CD4-positive, alpha-beta T cell (primary cell): ENCODE data around the gene MRPL50. TPM values are rescaled to one million over a fixed set of nuclear protein-coding genes. Genes with fewer than 3 reads are reported as not detected.

Experiments
- ATAC-seq: fragments of 200-7000 bp; cut with Tn5 transposase; one replicate; pipeline ENCODE4 v1.10.0; 2022; ENCODE audit warnings: mild to moderate bottlenecking; ENCODE audit not compliant: poor library complexity
- CTCF ChIA-PET: fragments of 350-600 bp; sonication (Branson Sonifier 250); formaldehyde crosslinking; loops from one replicate; lab custom pipeline; 2021; ENCODE audit warnings: antibody characterized with exemption, inconsistent platforms; lab: Charles Lee
- POLR2A ChIA-PET: fragments of 350-600 bp; sonication (Branson Sonifier 250); formaldehyde crosslinking; loops from one replicate; lab custom pipeline; 2021; ENCODE audit warnings: antibody characterized with exemption, inconsistent platforms; lab: Charles Lee
- DNase-seq, 14 experiments: peaks; one replicate each; pipeline ENCODE4 v3.0.0-alpha.2; 2013 to 2020; ENCODE audit warnings: mixed read lengths in 2 of 14
- H3K27ac ChIP-seq, 2 donors: one replicate each; pipeline versions ENCODE4 v1.5.1 to v1.7.0; 2013; ENCODE audit warnings: low read length in 2 of 2, low read depth in 1 of 2, mild to moderate bottlenecking in 1 of 2
- H3K27me3 ChIP-seq, 2 experiments: 1 replicate in 1 of 2; 2 replicates in 1 of 2; pipeline versions ENCODE4 v1.6.1 to v1.7.0; 2013; ENCODE audit warnings: low read length in 2 of 2, control low read depth in 1 of 2, mild to moderate bottlenecking in 1 of 2, moderate library complexity in 1 of 2; ENCODE audit not compliant: insufficient read depth in 2 of 2, control insufficient read depth in 1 of 2
- H3K36me3 ChIP-seq: one replicate; pipeline ENCODE4 v1.6.1; 2013; ENCODE audit warnings: low read length, control low read depth; ENCODE audit not compliant: insufficient read depth
- H3K4me1 ChIP-seq: one replicate; pipeline ENCODE4 v1.6.1; 2013; ENCODE audit warnings: low read length, control low read depth; ENCODE audit not compliant: insufficient read depth
- H3K4me3 ChIP-seq: one replicate; pipeline ENCODE4 v1.5.1; 2013; ENCODE audit warnings: mild to moderate bottlenecking, low read length, moderate library complexity
- H3K9me3 ChIP-seq, 2 experiments: 1 replicate in 1 of 2; 2 replicates in 1 of 2; pipeline versions ENCODE4 v1.6.1 to v1.7.0; 2013; ENCODE audit warnings: low read length in 2 of 2, mild to moderate bottlenecking in 2 of 2, control low read depth in 1 of 2, moderate library complexity in 1 of 2; ENCODE audit not compliant: control insufficient read depth in 1 of 2, insufficient read depth in 1 of 2
- H3K27ac Mint-ChIP-seq: one replicate; pipeline ENCODE4 v1.8.0; 2020; ENCODE audit warnings: mixed read lengths
- H3K27me3 Mint-ChIP-seq: one replicate; pipeline ENCODE4 v1.8.0; 2021; ENCODE audit warnings: mixed read lengths
- H3K36me3 Mint-ChIP-seq: one replicate; pipeline ENCODE4 v1.8.0; 2021; ENCODE audit warnings: low read depth, mixed read lengths
- H3K4me1 Mint-ChIP-seq: one replicate; pipeline ENCODE4 v1.8.0; 2021; ENCODE audit warnings: low read depth, mixed read lengths
- H3K4me3 Mint-ChIP-seq: one replicate; pipeline ENCODE4 v1.8.0; 2020; ENCODE audit warnings: mild to moderate bottlenecking, mixed read lengths
- H3K9me3 Mint-ChIP-seq: one replicate; pipeline ENCODE4 v1.8.0; 2020; ENCODE audit warnings: mixed read lengths
- intact Hi-C, 2 experiments: fragments of 100-400 bp; cut with DNase I in 1 of 2; cut with micrococcal nuclease in 1 of 2; formaldehyde crosslinking; loops; one replicate each; pipeline versions ENCODE4 v1.15.1 to v1.9.0; 2023 to 2025; cut with DNase I, micrococcal nuclease
- total RNA-seq, 174 experiments: library from RNA in 2 of 174; stranded (reverse) in 2 of 174; gene quantifications; one replicate each; pipeline ENCODE4 v1.2.3 and lab custom pipeline; 2021 to 2026
- TF ChIP-seq, protein P1 (sequence below): fragments of 200-600 bp; IDR thresholded peaks from one replicate; pipeline ENCODE4 v1.8.0; 2022; ENCODE audit warnings: antibody characterized with exemption, mild to moderate bottlenecking

Gene MRPL50
- total RNA-seq, 2 experiments from 2014 or later, result 5.9 to 6.1 TPM

DNA sequence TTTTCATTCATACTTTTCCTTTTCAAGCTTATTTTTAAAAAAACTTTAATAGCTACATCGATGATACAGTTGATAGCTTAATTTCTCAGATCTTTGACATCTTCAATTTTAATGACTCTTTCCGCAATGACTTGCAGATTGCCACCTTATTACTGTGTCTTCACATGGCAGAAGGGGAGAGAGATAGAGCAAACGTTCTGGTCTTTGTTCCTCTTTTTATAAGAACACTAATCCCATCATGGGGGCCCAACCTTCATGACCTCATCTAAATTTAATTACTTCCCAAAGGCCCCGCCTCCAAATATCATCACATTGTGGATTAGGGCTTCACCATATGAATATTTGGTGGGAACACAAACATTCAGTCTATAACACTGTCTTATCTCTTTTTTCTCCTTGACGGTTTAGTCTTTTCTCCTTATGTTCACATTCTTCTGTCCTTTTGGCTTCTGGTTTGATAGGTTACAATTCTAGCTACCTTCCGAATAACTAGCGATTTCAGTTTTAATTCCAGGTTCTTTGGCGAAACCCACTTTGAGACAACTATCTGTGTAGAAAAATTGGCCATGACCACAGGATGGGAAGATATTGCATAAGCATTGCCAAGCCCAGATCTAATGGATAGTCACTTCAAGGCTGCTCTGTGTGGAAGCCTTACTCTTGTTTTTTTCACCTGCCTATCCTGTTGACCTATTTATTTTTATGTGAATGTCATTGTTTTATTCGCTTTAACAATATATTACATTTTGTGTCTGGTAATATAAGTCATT is 5.3 kb upstream of the MRPL50 start:
- H3K27ac ChIP-seq, result no peak overlapping the region
- ATAC-seq (no peak), DNase-seq (no peak)
- intact Hi-C loops, result loop anchor here in 1 of 2 experiments (10.0 kb wide), 2 partner anchors 809 to 1579 kb away; partner anchors contain the start of gene NR4A3
- no peak overlapping the region for H3K4me3 ChIP-seq
- H3K36me3 Mint-ChIP-seq, result peaks cover 90% of the 10 kb centered on the region
- ChIA-PET POLR2A (no interaction called here), CTCF (interaction anchor here (0.6 kb wide), 1 partner anchor 1501 kb away, joined by 3 read pairs; no protein-coding TSS in a partner anchor)
- H3K27me3 ChIP-seq, result no peaks in the 10 kb centered on the region
- TF ChIP-seq, protein P1, sequence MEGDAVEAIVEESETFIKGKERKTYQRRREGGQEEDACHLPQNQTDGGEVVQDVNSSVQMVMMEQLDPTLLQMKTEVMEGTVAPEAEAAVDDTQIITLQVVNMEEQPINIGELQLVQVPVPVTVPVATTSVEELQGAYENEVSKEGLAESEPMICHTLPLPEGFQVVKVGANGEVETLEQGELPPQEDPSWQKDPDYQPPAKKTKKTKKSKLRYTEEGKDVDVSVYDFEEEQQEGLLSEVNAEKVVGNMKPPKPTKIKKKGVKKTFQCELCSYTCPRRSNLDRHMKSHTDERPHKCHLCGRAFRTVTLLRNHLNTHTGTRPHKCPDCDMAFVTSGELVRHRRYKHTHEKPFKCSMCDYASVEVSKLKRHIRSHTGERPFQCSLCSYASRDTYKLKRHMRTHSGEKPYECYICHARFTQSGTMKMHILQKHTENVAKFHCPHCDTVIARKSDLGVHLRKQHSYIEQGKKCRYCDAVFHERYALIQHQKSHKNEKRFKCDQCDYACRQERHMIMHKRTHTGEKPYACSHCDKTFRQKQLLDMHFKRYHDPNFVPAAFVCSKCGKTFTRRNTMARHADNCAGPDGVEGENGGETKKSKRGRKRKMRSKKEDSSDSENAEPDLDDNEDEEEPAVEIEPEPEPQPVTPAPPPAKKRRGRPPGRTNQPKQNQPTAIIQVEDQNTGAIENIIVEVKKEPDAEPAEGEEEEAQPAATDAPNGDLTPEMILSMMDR, result no peak
- no peak overlapping the region for H3K4me3 Mint-ChIP-seq
- H3K27ac Mint-ChIP-seq, result no peak overlapping the region
- peaks cover 19% of the 10 kb centered on the region for H3K4me1 ChIP-seq
- no peaks in the 10 kb centered on the region for H3K27me3 Mint-ChIP-seq
- H3K4me1 Mint-ChIP-seq, result peaks cover 41% of the 10 kb centered on the region
- peaks cover 27% of the 10 kb centered on the region for H3K9me3 Mint-ChIP-seq
- H3K9me3 ChIP-seq, result peaks cover 9 to 35% of the 10 kb centered on the region in 2 experiments
- H3K36me3 ChIP-seq, result peaks cover 78% of the 10 kb centered on the region

DNA sequence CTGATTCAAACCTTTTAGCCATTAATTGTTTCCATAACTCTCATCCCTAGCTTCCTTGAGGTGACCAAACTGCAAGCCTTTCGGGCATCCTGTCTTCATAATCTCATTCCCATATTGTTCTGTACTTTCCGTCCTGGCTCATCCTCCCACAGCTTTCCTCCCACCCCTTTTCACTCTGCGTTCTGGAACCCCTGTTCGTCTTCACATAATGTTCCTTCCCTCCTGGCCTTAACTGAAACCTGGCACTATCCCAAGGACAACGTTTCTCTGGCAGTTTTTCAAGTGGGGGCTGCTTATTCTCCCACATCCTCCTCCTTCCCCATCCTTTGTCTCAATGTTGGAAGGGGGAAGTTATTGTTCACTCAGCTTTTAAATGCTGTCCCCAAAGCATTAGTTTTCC is 1.7 kb upstream of the MRPL50 start:
- Histone ChIP-seq H3K27me3 (no peaks in the 10 kb centered on the region), H3K36me3 (peaks cover 49% of the 10 kb centered on the region), H3K27ac (no peak overlapping the region), H3K4me1 (peaks cover 32% of the 10 kb centered on the region), H3K4me3 (no peak overlapping the region), H3K9me3 (peaks cover 0 to under 1% of the 10 kb centered on the region in 2 experiments)
- no peaks in the 10 kb centered on the region for H3K27me3 Mint-ChIP-seq
- ChIA-PET POLR2A (no interaction called here), CTCF (interaction anchor here (2.2 kb wide), 1 partner anchor 12 kb away, joined by 14 read pairs; no protein-coding TSS in a partner anchor)
- H3K36me3 Mint-ChIP-seq, result peaks cover 89% of the 10 kb centered on the region
- H3K9me3 Mint-ChIP-seq, result peaks cover 7% of the 10 kb centered on the region
- no peak for ATAC-seq
- H3K4me1 Mint-ChIP-seq, result peaks cover 75% of the 10 kb centered on the region
- peak overlapping the region; percentile 99 for H3K27ac Mint-ChIP-seq
- TF ChIP-seq, protein P1, result no peak
- intact Hi-C loops, result loop anchor here in 1 of 2 experiments (10.0 kb wide), 2 partner anchors 805 to 1575 kb away; partner anchors contain the start of gene NR4A3
- DNase-seq, result no peak
- peak overlapping the region; percentile 81 for H3K4me3 Mint-ChIP-seq

DNA sequence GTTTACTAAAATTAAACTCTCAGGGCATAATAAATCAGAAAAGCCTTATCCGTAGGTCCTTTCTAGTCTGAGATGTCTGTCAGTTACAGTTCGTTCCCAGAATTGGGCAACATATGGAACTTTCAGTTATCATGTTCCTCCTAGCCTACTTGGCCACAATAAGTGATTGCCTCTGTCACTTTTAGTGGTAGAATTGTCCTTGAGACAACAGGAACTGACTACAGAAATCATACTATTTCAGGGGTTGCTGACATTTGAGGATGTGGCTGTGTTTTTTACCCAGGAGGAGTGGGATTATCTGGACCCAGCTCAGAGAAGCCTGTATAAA is 1.2 kb upstream of the MRPL50 start:
- peaks cover 89% of the 10 kb centered on the region for H3K36me3 Mint-ChIP-seq
- Histone ChIP-seq H3K27me3 (no peaks in the 10 kb centered on the region), H3K36me3 (peaks cover 46% of the 10 kb centered on the region), H3K27ac (peak overlapping the region in 1 of 2 donors; percentile 58), H3K4me3 (peak overlapping the region; percentile 81), H3K9me3 (no peaks in the 10 kb centered on the region), H3K4me1 (peaks cover 32% of the 10 kb centered on the region)
- peaks cover 80% of the 10 kb centered on the region for H3K4me1 Mint-ChIP-seq
- POLR2A ChIA-PET, result interaction anchor here (1.6 kb wide), 2 partner anchors 134 to 171 kb away, joined by 9 to 31 read pairs; partner anchors contain the start of gene RNF20
- H3K27ac Mint-ChIP-seq, result peak overlapping the region; percentile 99
- TF ChIP-seq, protein P1, result no peak
- CTCF ChIA-PET, result interaction anchor here (2.2 kb wide), 1 partner anchor 12 kb away, joined by 14 read pairs; no protein-coding TSS in a partner anchor
- intact Hi-C loops, result loop anchor here (1.0 to 10.0 kb wide), 5 partner anchors 133 to 1492 kb away; partner anchors contain the start of genes RNF20 (in 2 of the 2), STX17 (in 1 of the 2) and TEX10 (in 1 of the 2)
- ATAC-seq, result no peak
- peaks cover 3% of the 10 kb centered on the region for H3K9me3 Mint-ChIP-seq
- peak overlapping the region; percentile 99 for H3K4me3 Mint-ChIP-seq
- peak in 2 of 14 experiments; percentile 1 to 9 for DNase-seq
- H3K27me3 Mint-ChIP-seq, result no peaks in the 10 kb centered on the region
